Transverse colon (tissue), 4 donors: Measurements from ENCODE around the gene TRABD2B.

ENCODE experiments used
- CTCF ChIP-seq, 5 experiments: fragments of 200-600 bp in 3 of 5; fragments of 450-650 bp in 2 of 5; sonication (generic) in 3 of 5; IDR thresholded peaks; 1 replicate in 2 of 5; 2 replicates in 3 of 5; pipeline ENCODE4 v1.5.1; 2016 to 2017; ENCODE audit warnings: antibody characterized with exemption in 5 of 5, inconsistent platforms in 3 of 5, mild to moderate bottlenecking in 2 of 5, moderate library complexity in 1 of 5
- EP300 ChIP-seq: sonication (generic); formaldehyde crosslinking; IDR thresholded peaks from one replicate; pipeline ENCODE4 v1.6.1; 2017; ENCODE audit warnings: antibody characterized with exemption, low read depth
- POLR2A ChIP-seq: fragments of 450-650 bp; IDR thresholded peaks from one replicate; pipeline ENCODE4 v1.6.1; 2016; ENCODE audit warnings: antibody characterized with exemption, mild to moderate bottlenecking, moderate library complexity
- POLR2AphosphoS5 ChIP-seq, 3 donors: sonication (generic); formaldehyde crosslinking; IDR thresholded peaks; one replicate each; pipeline ENCODE4 v1.6.1; 2016; ENCODE audit warnings: antibody characterized with exemption in 3 of 3

GRCh38 chr1:47881505-47882442, 115.4 kb downstream of the TRABD2B start:
- TF ChIP-seq CTCF (IDR thresholded peaks at IDR 0.05) = no peak
- no peak for TF ChIP-seq POLR2A
- TF ChIP-seq EP300 = no peak
- TF ChIP-seq POLR2AphosphoS5 (IDR thresholded peaks at IDR 0.05) = no peak
